BLaER1 (cell line): ENCODE results near the gene FOXD2.

Source experiments
- H3K27ac ChIP-seq: shearing (Covaris generic); formaldehyde crosslinking; 2 replicates; pipeline ENCODE4 v1.8.1; 2022
- H3K27me3 ChIP-seq: shearing (Covaris generic); formaldehyde crosslinking; 2 replicates; pipeline ENCODE4 v1.8.1; 2022
- H3K36me3 ChIP-seq: shearing (Covaris generic); formaldehyde crosslinking; 2 replicates; pipeline ENCODE4 v1.8.1; 2022
- H3K4me1 ChIP-seq: shearing (Covaris generic); formaldehyde crosslinking; 2 replicates; pipeline ENCODE4 v1.8.1; 2022
- H3K4me2 ChIP-seq: shearing (Covaris generic); formaldehyde crosslinking; 2 replicates; pipeline ENCODE4 v1.8.1; 2022
- H3K4me3 ChIP-seq: shearing (Covaris generic); formaldehyde crosslinking; 2 replicates; pipeline ENCODE4 v1.8.1; 2022
- H3K9ac ChIP-seq: shearing (Covaris generic); formaldehyde crosslinking; 2 replicates; pipeline ENCODE4 v1.8.1; 2022
- H3K9me3 ChIP-seq: shearing (Covaris generic); formaldehyde crosslinking; 2 replicates; pipeline ENCODE4 v1.8.1; 2022
- H4K20me1 ChIP-seq: shearing (Covaris generic); formaldehyde crosslinking; 2 replicates; pipeline ENCODE4 v1.8.1; 2022
- Cebpa-rat ChIP-seq: shearing (Covaris generic); IDR thresholded peaks from 2 replicates; pipeline ENCODE4 v1.8.1; 2022

The FOXD2 gene

GRCh38 chr1:47416319-47417169 is 21.3 kb upstream of the FOXD2 start:
- Histone ChIP-seq H4K20me1 (no peaks in the 10 kb centered on the region), H3K27me3 (peaks cover 49% of the 10 kb centered on the region), H3K9me3 (peaks cover 14% of the 10 kb centered on the region), H3K36me3 (no peaks in the 10 kb centered on the region), H3K4me2 (no peak overlapping the region), H3K9ac (no peak overlapping the region), H3K27ac (no peak overlapping the region), H3K4me3 (no peak overlapping the region), H3K4me1 (no peaks in the 10 kb centered on the region)
- TF ChIP-seq Cebpa-rat = no peak

DNA sequence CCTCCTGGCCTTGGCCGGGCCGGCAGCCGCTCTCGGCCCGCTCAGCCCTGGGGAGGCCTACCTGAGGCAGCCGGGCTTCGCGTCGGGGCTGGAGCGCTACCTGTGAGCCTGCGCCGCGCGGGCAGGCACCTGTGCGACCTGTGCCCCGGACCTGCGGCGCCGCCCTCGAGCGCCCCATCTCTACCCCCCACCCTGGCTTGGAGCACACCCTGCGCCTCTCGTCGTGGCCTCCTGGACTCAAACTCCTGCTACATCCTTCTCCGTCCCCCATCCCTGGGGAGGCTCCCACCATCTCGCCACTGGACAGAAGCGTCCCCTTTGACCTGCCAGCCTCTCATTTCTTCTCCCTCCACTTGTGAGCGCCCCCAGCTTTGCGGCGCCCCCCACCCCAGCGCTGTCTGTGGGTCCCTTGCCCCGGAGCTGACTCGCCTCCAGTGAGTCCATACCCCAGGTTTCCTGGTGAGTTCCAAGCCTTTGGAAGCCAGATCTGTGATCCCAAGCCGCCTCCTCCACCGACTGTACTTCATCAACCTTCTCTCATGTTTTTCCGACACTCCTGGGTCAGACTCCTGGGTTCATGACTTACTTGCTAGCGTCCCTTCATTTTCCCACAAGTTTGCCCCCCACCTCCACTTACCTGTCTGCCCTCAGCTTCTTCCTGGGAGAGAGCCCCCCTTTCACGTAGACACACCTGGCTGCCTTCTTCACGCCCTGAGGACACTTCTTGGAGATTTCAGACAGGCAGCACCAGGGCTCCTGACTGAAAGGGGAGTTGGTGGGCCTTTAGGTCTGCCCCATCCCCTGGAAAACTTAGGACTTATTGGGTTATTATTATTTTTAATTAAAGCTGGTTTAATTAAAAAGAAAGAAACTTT is 20.4 kb upstream of the FOXD2 start:
- Histone ChIP-seq H3K27ac (no peak overlapping the region), H4K20me1 (no peaks in the 10 kb centered on the region), H3K27me3 (peaks cover 49% of the 10 kb centered on the region), H3K9me3 (peaks cover 14% of the 10 kb centered on the region), H3K4me2 (no peak overlapping the region), H3K4me3 (no peak overlapping the region), H3K36me3 (no peaks in the 10 kb centered on the region), H3K4me1 (no peaks in the 10 kb centered on the region), H3K9ac (no peak overlapping the region)
- no peak for TF ChIP-seq Cebpa-rat

DNA sequence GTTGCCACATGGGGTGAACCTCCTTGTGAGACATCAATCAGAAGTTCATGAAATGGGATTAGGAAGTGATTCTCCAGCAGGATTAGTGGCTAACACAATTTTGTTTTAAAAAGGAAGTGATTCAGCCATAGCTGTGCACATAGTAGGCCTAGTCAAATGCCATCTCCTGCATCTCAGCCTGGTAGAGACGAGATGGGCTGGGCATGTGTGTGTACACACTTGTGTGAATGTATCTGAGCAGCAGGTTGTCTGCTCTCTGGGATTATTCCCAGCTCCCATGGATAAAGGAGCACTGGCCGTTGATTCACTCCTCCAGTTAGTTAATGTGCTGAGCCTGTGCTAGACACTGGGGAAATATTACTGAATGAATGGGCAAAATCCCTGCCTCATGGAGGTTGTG is 19.7 kb upstream of the FOXD2 start:
- Histone ChIP-seq H3K9ac (no peak overlapping the region), H3K27me3 (peaks cover 49% of the 10 kb centered on the region), H4K20me1 (no peaks in the 10 kb centered on the region), H3K4me3 (no peak overlapping the region), H3K4me1 (no peaks in the 10 kb centered on the region), H3K9me3 (peaks cover 14% of the 10 kb centered on the region), H3K4me2 (no peak overlapping the region), H3K27ac (no peak overlapping the region), H3K36me3 (no peaks in the 10 kb centered on the region)
- TF ChIP-seq Cebpa-rat = no peak

DNA sequence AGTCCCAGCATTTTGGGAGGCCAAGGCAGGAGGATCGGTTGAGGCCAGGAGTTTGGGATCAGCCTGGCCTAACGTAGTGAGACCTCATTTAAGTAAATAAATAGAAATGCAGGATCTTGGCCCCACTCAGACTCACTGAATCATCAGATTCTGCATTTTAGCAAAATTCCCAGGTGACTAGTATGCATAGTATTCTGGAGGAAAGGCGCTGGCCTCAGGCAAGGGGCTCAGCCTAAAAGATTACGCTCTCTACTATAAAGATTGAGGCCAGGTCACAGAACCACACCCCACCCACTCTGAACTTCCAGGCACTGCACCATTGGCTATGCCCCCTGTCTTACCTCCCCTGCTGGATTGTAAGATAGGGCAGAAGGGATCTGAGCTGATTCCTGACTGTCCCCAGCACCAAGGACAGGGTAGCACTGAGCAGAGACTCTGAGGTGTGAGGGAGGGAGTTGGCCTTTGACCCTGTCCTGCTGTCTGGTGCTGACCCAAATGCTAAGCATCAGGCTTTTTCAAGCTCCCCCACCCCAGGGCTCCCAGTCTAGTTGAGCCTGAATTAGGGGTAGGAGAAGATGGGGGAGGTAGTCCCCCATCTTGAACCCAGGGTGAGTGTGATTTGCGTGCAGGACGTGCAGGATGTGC is 19.0 kb upstream of the FOXD2 start:
- no peaks in the 10 kb centered on the region for H4K20me1 ChIP-seq
- no peaks in the 10 kb centered on the region for H3K36me3 ChIP-seq
- no peak for TF ChIP-seq Cebpa-rat
- peaks cover 14% of the 10 kb centered on the region for H3K9me3 ChIP-seq
- no peak overlapping the region for H3K9ac ChIP-seq
- no peak overlapping the region for H3K4me2 ChIP-seq
- peaks cover 49% of the 10 kb centered on the region for H3K27me3 ChIP-seq
- no peak overlapping the region for H3K4me3 ChIP-seq
- no peaks in the 10 kb centered on the region for H3K4me1 ChIP-seq
- no peak overlapping the region for H3K27ac ChIP-seq

DNA sequence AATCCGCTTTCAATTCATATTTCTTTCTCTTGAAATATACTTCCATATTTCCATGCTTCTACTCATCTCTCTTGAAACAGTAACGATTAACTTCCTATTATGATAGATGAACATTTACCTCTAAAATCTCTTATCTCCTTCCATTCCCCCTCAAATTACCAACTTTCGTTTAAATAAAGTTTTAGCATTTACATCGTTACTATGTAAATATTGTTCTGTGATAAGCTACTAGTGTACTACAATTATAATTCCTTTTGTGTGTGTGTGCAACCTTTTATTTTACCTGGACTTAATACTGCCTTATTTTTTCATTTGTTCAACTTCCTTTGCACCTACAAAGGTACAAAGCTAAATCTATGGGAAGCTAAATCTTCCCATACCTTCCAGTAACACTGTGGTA is 17.3 kb upstream of the FOXD2 start:
- Histone ChIP-seq H3K36me3 (no peaks in the 10 kb centered on the region), H3K27me3 (peaks cover 36% of the 10 kb centered on the region)
- no peak for TF ChIP-seq Cebpa-rat

DNA sequence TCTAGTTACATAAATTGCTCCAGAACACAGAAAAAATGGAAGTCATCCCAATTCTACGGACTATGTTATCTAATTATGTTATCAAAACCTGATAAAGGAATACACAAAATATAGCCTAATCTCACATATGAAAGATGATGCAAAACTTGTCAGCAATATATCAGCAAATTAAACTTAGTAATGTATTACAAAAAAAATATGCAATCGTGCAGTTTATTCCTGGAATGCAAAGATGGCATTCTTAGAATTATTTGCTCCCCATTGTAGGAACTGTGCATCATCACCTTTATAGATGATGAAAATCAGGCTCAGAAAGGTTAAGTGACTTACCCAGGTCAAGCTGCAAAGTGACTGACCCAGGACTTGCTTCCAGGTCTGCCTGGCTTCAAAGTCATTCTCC is 14.0 kb upstream of the FOXD2 start:
- Histone ChIP-seq H3K4me3 (no peak overlapping the region), H4K20me1 (peaks cover 33% of the 10 kb centered on the region; the same call in 1 of the 2 replicates), H3K27me3 (peaks cover 3% of the 10 kb centered on the region; the same call in 1 of the 2 replicates), H3K4me2 (no peak overlapping the region), H3K36me3 (no peaks in the 10 kb centered on the region), H3K9ac (no peak overlapping the region), H3K27ac (no peak overlapping the region), H3K9me3 (no peaks in the 10 kb centered on the region), H3K4me1 (no peaks in the 10 kb centered on the region)
- no peak for TF ChIP-seq Cebpa-rat

More for the DNA sequence above, 17.3 kb upstream of the FOXD2 start:
- H3K9me3 ChIP-seq = peaks cover 14% of the 10 kb centered on the region
- no peak overlapping the region for H3K4me2 ChIP-seq
- H4K20me1 ChIP-seq = peaks cover 12% of the 10 kb centered on the region; the same call in 1 of the 2 replicates
- no peak overlapping the region for H3K4me3 ChIP-seq
- H3K4me1 ChIP-seq = no peaks in the 10 kb centered on the region
- no peak overlapping the region for H3K27ac ChIP-seq
- H3K9ac ChIP-seq = no peak overlapping the region

GRCh38 chr1:47424336-47424982 is 13.4 kb upstream of the FOXD2 start:
- Histone ChIP-seq H3K4me2 (no peak overlapping the region), H3K4me1 (no peaks in the 10 kb centered on the region), H3K9ac (no peak overlapping the region), H3K27ac (no peak overlapping the region), H3K4me3 (no peak overlapping the region), H3K9me3 (no peaks in the 10 kb centered on the region), H3K36me3 (no peaks in the 10 kb centered on the region), H3K27me3 (no peaks in the 10 kb centered on the region), H4K20me1 (peaks cover 35% of the 10 kb centered on the region; the same call in 1 of the 2 replicates)
- TF ChIP-seq Cebpa-rat = no peak

GRCh38 chr1:47431534-47431933 is 6.3 kb upstream of the FOXD2 start:
- Histone ChIP-seq H3K4me1 (peaks cover 25% of the 10 kb centered on the region), H3K27ac (no peak overlapping the region), H3K36me3 (peaks cover 14% of the 10 kb centered on the region), H4K20me1 (peaks cover 83% of the 10 kb centered on the region), H3K9ac (no peak overlapping the region), H3K27me3 (peaks cover 53% of the 10 kb centered on the region), H3K9me3 (no peaks in the 10 kb centered on the region), H3K4me2 (no peak overlapping the region), H3K4me3 (no peak overlapping the region)
- no peak for TF ChIP-seq Cebpa-rat
